SU-DHL-6 (cell line): ENCODE measurements around the gene ORM1.

Experiments
- CTCF ChIP-seq: fragments of 200-600 bp; sonication (generic); IDR thresholded peaks from one replicate; pipeline ENCODE4 v1.5.1; 2017; ENCODE audit warnings: antibody characterized with exemption, mild to moderate bottlenecking, low read length, moderate library complexity; ENCODE audit not compliant: insufficient read depth, poor library complexity, severe bottlenecking
- EZH2phosphoT487 ChIP-seq: fragments of 200-600 bp; sonication (generic), shearing (Covaris generic); conservative IDR thresholded peaks from 2 replicates; pipeline ENCODE4 v1.6.1; 2018; ENCODE audit warnings: mild to moderate bottlenecking, antibody characterized with exemption, low read length, moderate library complexity, mixed read lengths

DNA sequence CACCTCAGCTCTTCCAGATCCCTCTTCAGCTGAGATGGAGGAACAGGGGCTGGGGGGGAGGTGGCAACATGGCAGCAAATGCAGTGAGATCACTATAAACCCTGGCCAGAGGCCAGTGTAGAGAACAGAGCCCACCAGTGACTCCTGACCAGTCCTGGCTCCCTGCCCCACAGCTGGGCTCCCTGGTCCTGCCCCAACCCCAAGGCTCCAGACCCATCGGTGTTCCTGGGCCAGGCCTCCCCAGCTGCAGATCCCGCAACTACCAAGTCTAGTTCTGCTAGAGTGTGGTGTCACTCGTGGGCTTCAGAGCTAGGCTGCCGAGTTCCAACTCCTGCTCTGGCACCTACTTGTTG, 48.0 kb downstream of the ORM1 start:
- TF ChIP-seq CTCF (no peak), EZH2phosphoT487 (no peak)
